OCI-M2 (cell line): ENCODE data around the gene FMN1.
"Not testable (repeated sequence)": the region's sequence is repeated elsewhere in the genome, so short reads cannot be mapped to it uniquely, and the experiment has no call there.

Experiments used
- DNase-seq: peaks from one replicate; lab custom pipeline; 2025; ENCODE audit not compliant: unreplicated experiment; lab: John Stamatoyannopoulos, UW

The FMN1 gene

DNA sequence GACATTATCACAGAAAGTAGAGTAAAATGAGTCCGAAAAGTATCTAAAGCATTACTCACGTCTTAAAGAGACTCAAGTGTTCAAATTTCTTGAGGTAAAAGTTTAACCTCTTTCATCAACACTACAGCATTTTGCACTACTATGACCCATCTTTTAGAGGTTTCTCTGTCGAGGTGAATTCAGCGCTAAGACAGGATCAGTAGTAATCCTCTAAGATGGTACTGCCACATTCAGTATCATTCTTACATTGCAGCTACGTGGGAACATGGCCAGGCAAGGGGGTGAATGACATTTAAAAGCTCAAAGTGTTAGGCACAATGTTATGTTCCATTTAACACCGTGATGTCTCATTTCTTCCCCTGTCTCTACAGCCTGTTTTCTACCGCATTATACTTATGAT is 210.8 kb downstream of the FMN1 start:
- no peak for DNase-seq

DNA sequence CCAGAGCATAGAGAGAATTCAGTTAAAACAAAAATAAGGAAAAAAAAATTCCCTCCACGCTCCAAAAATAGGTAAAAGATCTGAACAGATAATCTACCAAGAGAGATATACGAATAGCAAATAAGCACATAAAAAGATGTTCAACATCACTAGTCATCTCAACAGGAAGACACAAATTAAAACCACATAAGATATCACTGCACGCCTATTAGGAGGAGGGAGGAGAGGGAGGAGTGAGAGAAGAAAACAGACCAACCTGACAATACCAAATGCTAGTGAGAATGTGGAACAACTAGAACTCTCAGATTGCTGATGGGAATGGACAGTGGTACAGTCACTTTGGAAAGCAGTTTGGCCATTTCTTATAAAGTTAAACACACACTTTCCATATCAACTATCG is 212.5 kb downstream of the FMN1 start:
- no peak for DNase-seq

DNA sequence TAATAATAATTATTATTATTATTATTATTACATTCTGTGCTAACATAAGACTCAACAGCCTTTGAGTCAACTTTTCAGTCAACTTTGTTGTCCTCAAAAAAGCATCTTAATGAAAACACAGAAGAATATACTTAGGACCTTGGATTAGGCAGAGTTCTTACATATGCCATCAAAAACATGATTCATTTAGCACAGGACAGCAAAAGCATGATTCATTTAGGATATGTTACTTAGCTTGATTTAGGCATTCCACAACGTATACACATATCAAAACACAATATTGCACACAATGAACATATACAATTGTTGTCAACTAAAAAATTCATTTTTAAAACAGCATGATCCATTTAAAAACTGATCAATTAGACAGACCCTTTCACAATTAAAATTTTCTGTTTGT is 213.0 kb downstream of the FMN1 start:
- DNase-seq, result no peak

DNA sequence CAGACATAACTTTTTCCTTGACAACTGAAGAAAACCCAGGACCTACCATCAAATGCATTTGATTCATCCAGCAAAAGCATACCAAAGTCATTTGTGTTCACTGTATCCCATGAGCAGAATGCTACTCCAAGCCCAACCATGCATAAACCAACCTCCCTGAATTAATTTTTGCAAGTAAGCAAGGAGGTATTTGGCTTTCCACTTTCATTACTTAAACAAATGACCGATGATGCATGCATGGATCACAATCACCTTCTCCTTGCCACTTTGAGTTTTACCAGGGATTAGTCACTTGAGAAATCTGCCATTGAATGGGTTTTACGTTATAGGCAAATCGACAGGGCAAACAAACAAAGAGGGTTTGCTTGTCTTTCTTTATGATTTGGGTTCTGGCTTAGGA is 214.8 kb downstream of the FMN1 start:
- no peak for DNase-seq

DNA sequence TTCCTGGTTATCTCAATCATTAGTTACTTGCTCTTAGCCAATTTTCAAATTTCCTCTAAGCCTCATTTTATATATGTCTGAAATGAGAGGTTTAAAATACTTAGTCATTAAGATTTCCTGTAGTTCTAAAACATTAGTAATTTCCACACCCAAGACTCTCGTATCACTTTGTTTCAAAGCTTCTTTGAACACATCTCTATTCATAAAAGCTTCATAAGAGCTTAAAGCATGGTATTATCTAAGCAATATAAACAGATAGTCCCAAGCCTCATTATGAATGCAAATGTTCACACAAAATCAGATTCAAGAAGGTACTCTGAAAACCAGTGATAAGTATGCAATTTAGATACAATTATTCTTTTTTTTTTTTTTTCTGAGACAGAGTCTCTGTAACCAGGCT is 217.0 kb downstream of the FMN1 start:
- DNase-seq, result no peak

DNA sequence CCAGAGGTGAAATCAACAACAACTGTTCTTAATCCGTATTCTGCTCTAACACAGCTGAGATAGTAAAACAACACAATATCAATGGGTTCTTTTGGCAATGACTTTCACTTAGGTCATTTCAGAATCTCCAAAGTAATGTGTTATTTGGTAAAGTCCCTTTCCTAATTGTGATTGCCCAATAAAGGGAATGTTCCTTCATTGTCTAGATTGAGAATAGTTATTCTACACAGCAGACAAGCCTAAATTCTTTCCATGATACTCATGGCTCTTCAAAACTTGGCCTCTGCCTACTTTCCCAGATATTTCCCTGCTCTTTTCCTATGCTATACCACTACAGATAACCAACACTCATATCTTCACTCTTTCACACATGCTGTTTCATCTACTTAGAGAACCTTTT is 219.8 kb downstream of the FMN1 start:
- DNase-seq, result no peak

DNA sequence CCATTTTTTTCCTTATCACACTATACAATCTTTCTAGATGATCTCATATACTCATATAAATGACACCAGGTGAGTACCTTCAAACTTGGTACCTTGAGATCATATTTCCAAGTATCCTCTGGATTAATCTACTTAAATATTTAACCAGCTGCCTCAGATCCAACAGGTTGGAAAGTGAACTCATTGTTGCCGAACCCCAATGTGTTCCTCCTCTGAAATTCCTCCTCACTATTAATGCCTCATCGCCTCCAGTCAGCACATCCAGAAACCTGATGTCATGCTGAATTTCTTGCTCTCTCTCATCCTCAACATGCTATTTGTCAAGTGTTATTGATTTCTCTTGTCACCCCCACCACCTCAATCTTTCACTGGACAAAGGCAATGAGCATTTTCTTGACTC is 221.8 kb downstream of the FMN1 start:
- DNase-seq, result no peak

DNA sequence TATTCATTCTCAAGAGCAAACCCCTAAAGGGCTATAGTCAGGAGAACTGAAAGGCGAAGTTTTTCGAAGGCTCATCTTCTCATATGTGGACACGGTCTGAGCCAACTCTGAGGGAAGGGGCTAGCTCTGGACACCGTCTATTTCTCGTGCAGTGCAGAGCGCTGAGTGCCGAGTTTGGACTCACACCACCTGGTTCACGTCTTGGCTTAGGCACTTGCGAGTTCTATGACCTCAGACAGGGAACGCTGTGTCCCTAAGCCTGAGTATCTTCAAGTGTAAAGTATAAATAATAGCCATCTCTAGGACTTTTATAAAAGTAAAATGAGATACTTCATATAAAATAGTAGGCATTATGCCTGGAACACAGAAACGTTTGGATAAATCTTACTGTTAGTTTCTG is 223.7 kb downstream of the FMN1 start:
- no peak for DNase-seq

DNA sequence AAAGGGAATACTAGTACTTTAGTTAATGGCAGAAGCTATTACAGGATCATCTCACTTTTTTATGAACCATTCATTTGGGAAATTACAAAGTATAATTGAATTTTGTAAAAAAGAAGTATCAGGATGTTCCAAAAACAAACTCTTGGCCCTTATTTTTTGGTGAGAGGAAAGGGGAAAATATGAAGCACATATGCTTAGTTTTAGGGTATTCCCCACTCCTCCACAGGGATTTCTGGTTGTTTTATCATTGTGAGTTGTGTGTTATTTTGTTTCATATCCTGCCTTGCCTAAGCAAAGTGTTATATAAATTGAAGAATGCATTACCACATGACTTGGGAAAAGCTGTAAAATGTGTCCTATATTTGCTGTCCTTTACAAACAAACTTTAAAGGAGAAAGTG is 227.0 kb downstream of the FMN1 start:
- DNase-seq, result no peak

DNA sequence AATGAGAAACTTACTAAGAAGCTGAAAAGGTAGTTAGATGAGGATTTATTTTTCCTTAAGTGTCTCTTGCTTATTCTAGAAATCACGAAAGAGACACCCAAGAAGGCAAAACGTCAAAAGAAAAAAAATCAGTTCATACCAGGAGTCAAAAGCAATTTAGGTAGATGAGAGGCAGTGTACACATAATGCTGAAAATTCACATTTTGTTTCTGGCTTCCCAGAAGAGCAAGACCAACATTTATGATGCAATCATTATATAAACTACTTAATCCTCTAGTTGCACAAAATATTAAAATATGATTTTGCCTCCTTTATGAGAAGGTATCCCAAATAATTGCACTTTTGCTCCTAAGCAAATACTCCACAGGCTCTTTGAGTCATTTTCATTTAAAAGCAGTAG is 228.0 kb downstream of the FMN1 start:
- no peak for DNase-seq

DNA sequence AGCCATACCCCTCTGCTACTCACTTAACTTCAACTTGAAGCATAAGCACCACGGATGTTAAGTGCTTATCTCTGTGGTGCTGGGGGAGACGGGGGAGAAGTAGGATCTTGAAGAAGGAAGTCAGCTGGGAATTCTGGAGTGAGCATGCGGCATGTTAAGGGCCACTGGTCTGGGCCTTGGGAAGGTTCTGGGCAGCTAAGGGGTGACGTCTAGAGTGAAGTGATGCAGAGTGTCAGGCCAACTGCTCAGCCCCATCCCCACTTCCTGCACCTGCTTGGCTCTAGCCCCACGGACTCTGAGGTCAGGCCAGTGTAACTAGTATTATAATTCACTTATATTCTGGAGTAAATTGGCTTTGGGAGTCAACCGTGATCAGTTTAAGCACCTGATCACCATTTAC is 228.6 kb downstream of the FMN1 start:
- no peak for DNase-seq

DNA sequence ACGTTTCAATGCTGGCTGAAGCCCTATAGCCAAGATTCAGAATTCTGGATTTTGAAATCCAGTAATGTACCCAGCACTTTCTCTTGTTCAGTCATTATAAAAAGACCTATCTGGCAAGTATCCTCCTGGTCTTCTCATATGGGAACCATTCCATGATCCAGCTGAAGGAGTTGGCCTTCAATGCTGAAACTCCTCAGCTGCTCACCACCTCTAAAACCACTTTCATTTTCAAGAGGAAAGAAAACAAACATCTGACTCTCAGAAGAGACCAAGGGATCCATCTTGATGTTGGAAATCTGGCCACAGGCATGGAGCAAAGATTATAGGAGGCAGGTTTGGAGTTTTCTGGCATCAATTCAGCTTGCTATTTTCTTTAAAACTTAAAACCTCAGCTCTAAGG is 235.4 kb downstream of the FMN1 start:
- DNase-seq, result no peak

DNA sequence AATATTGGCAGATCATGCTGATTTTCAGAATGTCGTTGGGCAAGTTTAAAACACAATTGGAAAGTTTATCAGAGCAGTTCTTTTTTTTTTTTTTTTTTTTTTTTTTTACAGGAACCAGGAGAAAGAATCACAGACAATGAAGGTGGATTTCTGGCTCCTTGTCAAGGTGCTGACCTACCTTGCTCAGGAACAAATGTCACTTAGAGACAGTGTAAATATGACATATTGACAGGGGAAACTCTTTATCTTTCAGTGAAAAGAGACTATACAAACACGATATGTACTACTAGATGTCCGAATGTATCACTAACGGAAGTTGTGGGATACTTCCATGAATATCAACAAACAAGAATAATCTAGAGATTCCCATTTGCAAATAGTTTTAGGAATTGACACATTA is 237.3 kb downstream of the FMN1 start:
- no peak for DNase-seq

DNA sequence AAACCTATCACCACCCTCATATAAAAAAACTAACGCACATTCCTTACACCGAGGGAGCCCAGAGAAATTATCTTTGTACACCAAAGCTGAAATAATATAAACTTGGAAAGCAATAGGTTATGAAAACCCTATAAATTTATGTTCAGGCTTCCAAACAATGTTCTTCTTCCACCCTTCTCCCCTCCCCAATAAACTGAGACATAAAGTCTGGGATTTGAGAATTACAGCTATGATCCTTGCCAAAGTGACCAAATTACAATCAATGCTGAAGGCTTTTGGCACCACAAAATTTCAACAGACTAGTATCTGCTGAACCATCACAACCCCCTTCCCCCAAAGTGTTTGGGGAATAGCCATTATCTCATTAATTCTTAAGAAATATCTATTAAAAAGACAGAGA is 237.8 kb downstream of the FMN1 start:
- DNase-seq, result no peak

DNA sequence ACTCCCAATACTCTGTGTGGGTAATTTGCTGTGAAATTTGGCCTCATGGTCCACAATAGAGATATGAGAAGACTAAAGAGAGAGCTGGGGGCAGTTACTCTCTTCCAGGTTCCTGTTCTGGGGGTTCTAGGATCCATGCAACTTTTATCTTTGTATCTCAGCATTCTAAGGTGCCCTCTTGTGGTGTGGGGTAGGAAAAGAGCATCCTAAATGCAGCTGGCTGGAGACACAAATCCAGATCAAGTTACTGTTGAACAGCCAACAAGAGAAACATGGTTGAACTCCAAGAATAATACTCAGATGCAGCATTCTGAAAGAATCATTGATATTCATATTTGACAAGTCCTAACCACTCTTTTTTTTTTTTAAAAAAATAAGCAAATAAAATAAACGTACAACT is 238.5 kb downstream of the FMN1 start:
- no peak for DNase-seq

DNA sequence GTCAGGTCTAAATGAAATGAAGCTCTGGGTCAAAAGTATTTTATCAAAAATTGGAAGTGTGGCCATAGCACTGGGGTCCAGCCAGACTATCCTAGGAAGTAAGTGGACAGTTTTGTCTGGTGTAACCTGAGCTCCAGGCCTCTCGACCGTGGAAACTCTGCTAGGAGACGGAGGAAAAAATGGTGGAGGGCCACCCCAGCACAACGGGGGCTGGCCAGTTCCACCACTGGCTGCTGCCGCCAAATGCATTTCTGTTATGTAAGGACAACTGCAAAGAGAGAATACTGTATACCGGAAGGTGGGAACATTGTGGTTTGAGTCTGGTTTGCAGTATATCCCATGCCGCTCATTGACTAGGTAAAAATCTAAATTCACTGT is 241.0 kb downstream of the FMN1 start:
- DNase-seq, result no peak

DNA sequence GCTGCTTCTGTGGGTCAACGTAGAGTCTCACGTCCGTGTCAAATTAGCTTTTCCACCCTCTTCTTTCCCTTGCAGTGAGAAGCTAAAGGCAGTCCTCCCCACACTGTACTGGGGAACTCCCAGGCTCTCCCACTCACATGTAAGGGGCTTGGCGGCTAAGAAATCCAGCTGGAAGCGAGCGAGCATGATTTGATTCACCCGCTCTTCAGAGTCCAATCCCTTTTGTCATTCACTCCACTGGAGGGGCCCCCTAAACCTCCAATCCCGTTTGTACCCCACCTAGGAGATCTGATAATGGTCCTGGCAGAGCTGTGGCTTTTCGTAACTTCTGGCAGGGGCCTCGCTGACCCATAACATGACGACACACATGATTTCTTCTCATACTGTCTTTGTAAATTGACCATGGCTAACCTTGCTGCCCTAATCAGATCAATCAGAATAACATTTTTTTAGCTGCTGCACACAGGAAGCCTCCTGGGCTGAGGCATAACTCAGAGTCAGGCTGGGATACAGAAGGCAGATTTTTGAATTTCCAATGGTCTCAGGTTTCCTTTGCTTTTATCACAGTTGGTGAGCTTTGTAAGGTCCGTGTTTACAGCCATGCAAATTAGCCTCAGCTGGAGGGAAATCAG is 241.5 kb downstream of the FMN1 start:
- no peak for DNase-seq

DNA sequence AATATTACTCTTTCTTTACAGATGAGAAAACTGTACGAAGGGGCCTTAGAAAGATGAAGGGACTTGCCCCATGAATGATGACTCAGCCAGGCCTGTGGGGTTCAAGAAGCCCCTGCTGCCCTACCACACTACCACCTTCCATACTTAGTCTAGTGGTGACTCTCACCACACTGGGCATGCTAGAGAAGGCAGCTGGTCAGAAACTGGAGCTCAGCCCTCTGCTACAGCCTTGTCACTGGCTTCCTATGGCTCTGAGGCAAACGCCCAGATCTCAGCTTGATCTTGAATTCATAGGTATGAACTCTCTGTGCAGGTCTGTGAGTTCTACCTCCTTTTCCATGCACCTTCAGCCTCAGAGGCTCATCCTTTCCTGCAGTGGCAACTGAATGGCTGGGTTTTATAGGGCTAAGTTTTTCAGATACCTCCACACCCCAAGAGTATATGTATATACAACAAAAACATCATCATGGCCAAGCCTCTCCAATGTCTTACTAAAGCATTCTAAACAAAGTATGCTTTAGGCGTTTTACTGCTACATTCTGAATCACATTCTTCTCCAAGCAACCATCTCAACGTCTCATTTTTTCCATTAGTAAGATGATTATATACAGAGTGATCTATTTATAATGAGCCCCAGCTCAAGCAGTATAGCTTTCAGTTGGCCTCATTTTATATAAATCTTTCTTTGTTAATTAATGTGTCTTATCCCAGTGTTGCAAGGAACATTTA is 242.6 kb downstream of the FMN1 start:
- DNase-seq, result no peak

DNA sequence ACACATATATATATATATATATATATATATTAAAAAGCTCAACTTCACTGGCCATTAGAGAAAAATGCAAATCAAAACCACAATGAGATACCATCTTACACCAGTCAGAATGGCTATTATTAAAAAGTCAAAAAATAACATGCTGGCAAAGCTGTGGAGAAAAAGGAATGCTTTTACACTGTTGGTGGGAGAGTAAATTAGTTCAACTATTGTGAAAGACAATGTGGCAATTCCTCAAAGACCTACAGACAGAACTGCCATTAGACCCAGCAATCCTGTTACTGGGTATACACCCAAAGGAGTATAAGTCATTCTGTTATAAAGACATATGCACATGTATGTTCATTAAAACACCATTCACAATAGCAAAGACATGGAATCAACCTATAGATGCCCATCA is 244.5 kb downstream of the FMN1 start:
- DNase-seq, result not testable (repeated sequence)

DNA sequence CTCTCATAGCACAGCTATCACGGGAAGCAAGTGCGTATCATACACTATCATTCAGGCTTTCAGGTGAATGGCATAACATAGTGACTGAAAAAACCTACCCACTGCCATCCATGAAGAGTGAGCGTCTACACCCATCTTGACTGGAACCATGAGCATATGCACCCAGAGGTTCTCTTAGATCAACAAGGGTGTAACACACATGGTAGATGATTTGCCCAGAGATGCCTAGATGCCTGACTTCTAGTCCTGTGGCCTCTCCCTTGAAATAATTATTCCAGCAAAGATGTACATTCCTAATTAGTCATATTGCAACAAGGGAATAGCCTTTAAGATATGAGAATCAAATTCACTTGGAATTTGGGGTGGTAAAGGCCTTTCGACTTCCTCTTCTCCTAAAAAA is 248.3 kb downstream of the FMN1 start:
- no peak for DNase-seq

DNA sequence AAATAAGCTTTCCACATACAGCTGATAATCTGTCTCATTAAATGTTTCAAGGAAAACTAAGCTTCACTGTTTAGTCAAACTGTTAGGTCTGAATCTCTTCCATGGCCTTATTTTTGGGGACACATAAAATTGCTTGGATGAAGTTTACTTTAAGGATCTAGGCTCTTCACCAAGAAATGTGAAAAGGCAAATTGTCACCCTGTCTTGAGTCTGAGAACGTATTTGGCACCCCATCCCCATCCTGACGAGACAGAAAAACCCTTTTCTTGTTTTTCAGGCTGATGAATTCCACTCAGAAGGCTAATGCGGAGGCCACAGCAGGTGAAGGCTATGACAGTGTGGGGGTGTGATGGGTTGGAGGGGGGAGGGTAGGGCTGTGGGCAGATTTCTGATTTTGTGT is 250.1 kb downstream of the FMN1 start:
- no peak for DNase-seq

DNA sequence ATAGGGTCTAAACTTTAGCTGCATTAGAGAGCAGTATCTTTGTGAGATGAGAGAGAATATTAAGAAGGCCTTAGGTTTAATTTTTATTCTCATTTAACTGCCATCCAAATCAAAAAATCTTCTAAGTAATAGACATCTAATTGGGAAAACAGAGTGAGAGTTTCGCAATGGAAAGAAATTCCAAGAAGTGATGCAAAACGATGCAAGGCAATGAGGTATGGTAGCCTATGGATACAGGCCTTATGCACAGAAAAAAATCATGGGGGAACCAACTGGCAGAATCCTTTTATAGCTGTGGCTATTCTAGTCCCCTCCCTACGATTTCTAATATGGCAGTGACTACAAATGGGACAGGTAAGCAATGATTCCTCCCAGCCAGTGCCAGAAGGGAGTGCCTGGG is 250.8 kb downstream of the FMN1 start:
- no peak for DNase-seq

DNA sequence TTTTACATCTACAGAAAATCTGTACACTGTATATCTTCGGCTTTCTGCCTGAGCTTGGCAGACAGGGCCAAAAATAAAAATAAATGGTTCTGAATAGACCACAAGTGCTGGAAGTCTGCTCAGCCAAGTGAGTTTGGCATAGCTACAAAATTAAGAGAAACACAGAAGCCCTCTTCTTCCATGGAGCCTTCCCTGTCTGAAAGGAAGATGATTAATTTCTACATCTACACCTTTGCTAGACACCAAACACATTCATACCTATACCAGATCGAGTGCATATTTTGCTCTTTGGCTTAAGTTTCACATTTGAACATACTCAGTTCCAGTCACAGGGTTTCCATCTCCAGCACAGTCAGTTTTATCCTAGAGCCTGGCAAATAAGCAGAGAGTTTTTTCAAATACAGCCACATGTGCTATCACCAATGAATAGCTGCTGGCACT is 252.1 kb downstream of the FMN1 start:
- no peak for DNase-seq
